ENCODE results near the gene OOSP1.

DNA sequence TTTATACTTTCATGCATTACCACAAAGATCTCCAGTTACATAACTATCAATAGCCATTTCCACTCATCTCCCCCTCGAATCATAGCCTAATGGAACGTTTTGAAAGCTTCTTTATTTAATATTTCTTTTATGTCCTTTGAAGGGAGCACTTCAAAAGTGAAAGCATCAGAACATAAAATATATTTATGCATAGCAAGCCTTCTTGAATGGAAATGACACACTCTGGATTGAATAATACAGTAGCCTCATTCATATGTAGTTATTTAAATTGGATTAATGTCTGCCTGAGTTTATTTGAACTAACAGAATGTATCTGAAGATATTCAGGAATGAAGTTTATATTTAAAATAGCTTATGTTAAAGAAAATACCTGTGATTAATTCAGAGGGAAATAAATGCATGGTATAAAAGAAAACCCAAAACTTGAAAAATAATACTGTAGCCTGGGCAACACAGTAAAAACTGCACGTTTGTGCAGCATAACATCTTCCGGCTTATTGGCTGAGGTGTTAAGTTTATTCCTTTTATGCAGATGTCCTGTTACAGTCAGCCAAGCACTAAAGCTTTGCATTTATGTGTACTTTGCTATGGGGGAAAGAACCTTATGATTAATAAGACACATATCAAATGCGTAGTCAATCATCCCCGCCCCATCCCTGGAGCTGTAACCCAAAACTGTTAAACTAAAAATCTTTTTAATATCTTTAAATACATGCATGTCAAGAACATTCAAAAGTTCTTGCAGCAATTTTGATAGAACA is 37.7 kb upstream of the OOSP1 start:
- TF ChIP-seq, protein P1, sequence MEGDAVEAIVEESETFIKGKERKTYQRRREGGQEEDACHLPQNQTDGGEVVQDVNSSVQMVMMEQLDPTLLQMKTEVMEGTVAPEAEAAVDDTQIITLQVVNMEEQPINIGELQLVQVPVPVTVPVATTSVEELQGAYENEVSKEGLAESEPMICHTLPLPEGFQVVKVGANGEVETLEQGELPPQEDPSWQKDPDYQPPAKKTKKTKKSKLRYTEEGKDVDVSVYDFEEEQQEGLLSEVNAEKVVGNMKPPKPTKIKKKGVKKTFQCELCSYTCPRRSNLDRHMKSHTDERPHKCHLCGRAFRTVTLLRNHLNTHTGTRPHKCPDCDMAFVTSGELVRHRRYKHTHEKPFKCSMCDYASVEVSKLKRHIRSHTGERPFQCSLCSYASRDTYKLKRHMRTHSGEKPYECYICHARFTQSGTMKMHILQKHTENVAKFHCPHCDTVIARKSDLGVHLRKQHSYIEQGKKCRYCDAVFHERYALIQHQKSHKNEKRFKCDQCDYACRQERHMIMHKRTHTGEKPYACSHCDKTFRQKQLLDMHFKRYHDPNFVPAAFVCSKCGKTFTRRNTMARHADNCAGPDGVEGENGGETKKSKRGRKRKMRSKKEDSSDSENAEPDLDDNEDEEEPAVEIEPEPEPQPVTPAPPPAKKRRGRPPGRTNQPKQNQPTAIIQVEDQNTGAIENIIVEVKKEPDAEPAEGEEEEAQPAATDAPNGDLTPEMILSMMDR (IDR thresholded peaks at IDR 0.05) = no peak
- no peak for TF ChIP-seq POLR2A (IDR thresholded peaks at IDR 0.05)
- TF ChIP-seq POLR2AphosphoS5 (IDR thresholded peaks at IDR 0.05; ENCODE audit: insufficient read depth in 1 of 2, low read depth in 1 of 2) = no peak

Data from vagina (tissue), 2 donors.